HG02943 (cell line): Measurements from ENCODE around the gene TPPP.
"Not testable (repeated sequence)": the region's sequence is repeated elsewhere in the genome, so short reads cannot be mapped to it uniquely, and the experiment has no call there.

ENCODE experiments used
- ATAC-seq: cut with Tn5 transposase; IDR thresholded peaks from one replicate; pipeline ENCODE4 v1.9.1; 2021; ENCODE audit warnings: mild to moderate bottlenecking, low read depth, moderate library complexity; ENCODE audit not compliant: unreplicated experiment

Gene TPPP

GRCh38 chr5:693271-694041, at the start of gene TPPP:
TPPP (minus strand) TSS chr5:693352; CDS start chr5:678060, 15,292 bp downstream.
- peak; percentile 75 for ATAC-seq

- not testable (repeated sequence) for ATAC-seq
Observed at GRCh38 chr5:742276-742675, 49.1 kb upstream of the TPPP start.

- not testable (repeated sequence) for ATAC-seq
Observed at GRCh38 chr5:734145-734544, 41.0 kb upstream of the TPPP start.

GRCh38 chr5:732754-733454, 39.8 kb upstream of the TPPP start:
- ATAC-seq = not testable (repeated sequence)

DNA sequence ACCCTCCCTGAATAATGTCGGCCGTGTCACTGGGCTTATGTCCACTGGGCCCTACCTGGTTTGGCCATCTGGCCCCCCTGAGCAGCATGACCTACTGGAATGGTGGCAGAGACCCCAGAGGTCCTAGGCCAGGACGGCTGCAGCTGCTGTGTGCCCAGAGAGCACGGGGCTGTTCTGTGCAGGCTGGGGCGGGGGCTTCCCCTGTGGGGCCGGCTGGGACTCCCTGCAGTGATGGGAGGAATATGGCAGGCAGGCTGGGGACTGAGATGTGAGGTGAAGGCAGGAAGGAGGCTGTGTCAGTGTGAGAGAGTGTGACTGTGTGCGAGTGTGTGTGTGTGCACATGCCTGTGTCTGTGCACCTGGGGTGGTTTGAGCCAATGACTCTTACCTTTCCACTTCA, 36.1 kb upstream of the TPPP start:
- ATAC-seq = not testable (repeated sequence)

DNA sequence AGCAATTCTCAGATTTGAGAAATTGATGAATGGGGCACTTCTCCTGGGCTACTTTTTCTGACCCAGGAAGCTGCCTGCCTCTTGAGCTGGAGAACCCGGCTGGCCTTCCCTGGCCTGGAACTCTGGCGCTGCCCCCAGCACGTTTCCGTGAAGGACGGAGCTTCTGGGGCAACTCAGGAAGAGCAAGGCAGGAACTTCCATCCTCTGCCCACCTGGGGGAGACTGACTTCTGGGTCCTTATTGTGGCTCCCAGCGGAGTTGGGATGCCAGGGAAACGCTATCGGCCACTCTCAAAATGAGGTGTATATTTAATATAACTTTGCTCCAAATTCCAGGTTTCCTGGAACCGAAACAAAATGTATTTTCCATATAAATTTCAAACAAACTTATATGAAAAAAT, 33.9 kb upstream of the TPPP start:
- not testable (repeated sequence) for ATAC-seq

DNA sequence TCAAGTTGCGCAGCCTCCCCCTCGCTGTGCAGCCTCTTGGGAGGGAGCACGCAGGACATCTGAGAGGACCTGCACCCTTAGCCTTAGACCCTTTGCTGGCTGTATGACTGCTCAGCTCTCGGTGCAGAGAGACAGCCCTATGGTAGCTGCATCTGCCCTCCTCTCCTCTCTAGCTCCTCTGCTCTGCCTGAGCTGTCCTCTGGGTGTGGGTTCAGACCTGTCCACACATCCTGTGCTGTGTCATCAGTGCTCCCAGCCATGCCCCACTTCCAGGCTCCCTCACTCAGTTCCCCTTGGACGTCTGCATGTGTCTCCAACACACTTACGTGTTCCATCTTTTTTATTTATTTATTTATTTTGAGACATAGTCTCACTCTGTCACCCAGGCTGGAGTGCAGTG, 30.7 kb upstream of the TPPP start:
- not testable (repeated sequence) for ATAC-seq

DNA sequence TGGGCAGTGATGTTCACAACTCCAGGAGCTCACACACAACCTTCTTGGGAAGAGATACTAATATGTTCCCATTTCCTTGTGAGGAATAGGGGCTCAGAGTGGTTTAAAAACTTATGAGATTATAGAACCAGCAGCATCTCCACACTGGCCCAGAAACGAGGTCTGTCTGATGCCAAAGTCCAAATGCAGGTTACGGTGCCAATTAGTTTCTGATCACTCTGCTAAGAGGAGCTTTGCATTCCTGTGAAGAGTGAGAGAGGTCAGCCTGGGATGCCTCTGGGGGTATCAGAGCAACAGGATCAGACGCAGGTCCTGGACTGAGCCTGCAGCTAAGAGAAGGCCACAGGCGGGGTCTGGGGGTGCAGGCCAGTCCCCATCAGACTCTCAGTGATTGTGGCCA, 30.2 kb upstream of the TPPP start:
- not testable (repeated sequence) for ATAC-seq

DNA sequence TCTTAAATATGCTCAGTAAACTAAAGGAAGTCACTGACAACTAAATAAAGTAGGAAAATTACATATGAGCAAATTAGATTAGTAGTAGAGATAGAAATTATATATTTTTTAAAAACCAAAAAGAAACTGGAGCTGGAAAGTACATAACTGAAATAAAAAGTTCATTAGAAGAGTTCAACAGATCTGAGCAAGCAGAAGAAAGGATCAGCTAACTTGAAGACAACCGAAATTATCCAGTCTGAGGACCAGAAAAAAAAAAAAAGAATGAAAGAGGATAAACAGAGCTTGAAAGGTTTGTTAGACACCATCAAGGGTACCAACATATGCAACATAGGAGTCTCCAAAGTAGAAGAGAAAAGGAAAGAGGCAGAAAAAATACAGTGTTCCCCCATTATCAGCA, 26.2 kb upstream of the TPPP start:
- not testable (repeated sequence) for ATAC-seq

- no peak for ATAC-seq
Observed at GRCh38 chr5:717143-717542, 24.0 kb upstream of the TPPP start.

DNA sequence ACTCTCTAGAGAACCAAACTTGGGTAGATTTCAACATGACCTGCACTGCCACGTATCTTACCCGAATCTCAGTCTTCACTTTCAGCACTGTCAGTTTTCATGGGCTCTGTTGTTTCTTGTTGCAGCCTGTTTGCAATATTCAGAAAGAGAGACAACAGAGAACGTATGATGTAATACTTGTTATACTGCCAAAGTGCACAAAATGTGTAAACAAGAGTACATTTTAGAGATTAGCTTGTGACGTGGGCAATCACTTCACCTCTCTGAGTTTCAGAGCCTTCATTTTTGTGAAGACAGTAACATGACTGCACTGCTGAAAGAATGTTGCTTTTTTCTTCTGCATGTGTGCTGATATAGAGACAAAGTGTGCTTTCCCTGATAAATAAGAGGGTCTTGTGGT, 23.6 kb upstream of the TPPP start:
- not testable (repeated sequence) for ATAC-seq

DNA sequence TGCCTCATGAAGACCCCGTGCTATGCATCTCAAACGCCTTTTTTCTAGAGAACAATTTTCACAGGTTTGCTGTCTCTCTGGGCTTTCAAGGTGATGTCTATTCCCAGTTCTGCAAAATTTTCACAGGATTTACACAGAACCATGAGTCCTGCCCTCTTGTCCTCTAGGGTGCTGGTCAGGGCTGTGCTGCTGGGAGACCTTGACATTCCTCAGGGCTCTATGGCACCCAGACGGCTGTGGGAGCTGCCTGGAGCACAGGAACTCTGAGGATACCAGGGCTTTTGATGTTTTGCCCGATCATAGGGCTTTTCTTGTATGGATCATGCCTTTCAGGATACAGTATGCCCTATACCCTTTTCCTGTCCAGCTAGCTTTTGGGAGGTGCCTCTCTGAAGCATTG, 22.5 kb upstream of the TPPP start:
- ATAC-seq = not testable (repeated sequence)

GRCh38 chr5:714215-715118, 21.3 kb upstream of the TPPP start:
- not testable (repeated sequence) for ATAC-seq

DNA sequence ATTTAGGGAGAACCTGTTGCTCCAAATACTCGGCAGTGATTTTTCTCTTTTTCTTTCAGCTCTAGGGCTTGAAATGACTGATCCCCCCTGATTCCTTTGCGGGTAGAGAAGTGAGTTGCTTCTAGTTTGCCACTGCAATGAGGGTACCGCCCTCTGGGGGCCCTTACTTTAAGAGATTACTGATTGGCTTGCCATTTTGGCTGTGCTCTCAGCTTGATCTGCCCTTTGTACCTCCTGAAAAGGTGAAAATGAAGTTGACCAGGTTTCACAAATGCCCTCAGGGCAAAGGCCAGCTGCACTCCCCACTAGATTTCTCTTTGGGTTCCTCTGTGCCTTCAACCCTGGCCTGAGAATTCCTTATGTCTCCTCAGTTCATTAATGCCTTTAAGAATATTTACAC, 20.5 kb upstream of the TPPP start:
- ATAC-seq = not testable (repeated sequence)

DNA sequence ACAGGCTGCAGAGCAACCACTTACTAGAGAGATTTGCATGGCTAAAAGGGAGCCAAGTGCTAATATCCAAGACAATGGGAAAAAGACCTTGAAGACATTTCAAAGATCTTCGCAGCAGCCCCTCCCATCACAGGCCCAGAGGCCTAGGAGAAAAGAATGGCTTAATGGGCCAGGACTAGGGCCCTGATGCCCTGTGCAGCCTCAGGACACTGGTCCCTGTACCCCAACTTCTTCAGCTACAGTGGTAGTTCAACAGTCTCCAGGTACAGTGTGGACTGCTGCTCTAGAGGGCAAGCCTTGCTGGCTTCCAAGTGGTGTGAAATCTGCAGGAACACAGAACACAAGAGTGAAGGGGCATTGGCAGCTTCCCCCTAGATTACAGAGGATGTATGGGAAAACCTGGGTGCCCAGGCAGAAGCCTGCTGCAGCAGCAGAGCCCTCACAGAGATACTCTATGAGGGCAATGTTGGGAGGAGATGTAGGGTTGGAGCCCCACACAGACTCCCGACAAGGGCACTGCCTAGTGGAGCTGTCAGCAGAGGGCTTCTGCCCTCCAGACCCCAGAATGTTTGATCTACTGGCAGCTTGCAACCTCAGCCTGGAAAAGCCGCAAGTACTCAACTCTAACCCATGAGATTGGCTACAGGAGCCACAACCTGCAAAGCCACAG, 15.8 kb upstream of the TPPP start:
- not testable (repeated sequence) for ATAC-seq

DNA sequence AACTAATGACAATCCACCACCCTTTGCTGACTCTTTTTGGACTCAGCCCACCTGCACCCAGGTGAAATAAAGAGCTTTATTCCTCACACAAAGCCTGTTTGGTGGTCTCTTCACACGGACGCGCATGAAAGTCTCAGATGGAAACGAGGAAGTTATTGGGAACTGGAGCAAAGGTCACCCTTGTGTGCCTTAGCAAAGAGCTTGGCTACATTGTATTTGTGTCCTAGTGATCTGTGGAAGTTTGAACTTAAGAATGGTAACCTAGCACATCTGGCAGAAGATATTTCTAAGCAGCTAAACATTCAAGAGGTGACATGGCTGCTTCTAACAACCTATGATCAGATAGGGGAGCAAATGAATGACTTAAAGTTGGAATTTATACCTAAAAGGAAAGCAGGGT, 15.2 kb upstream of the TPPP start:
- ATAC-seq = not testable (repeated sequence)

DNA sequence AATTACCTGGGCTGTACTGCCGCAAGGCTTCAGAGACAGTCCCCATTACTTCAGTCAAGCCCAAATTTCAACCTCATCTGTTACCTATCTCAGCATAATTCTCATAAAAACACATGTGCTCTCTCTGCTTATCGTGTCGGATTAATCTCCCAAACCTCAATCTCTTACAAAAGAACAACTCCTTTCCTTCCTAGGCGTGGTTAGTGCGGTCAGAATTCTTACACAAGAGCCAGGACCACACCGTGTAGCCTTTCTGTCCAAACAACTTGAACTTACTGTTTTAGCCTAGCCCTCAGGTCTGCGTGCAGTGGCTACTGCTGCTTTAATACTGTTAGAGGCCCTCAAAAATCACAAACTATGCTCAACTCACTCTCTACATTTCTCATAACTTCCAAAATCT, 13.0 kb upstream of the TPPP start:
- ATAC-seq = not testable (repeated sequence)

DNA sequence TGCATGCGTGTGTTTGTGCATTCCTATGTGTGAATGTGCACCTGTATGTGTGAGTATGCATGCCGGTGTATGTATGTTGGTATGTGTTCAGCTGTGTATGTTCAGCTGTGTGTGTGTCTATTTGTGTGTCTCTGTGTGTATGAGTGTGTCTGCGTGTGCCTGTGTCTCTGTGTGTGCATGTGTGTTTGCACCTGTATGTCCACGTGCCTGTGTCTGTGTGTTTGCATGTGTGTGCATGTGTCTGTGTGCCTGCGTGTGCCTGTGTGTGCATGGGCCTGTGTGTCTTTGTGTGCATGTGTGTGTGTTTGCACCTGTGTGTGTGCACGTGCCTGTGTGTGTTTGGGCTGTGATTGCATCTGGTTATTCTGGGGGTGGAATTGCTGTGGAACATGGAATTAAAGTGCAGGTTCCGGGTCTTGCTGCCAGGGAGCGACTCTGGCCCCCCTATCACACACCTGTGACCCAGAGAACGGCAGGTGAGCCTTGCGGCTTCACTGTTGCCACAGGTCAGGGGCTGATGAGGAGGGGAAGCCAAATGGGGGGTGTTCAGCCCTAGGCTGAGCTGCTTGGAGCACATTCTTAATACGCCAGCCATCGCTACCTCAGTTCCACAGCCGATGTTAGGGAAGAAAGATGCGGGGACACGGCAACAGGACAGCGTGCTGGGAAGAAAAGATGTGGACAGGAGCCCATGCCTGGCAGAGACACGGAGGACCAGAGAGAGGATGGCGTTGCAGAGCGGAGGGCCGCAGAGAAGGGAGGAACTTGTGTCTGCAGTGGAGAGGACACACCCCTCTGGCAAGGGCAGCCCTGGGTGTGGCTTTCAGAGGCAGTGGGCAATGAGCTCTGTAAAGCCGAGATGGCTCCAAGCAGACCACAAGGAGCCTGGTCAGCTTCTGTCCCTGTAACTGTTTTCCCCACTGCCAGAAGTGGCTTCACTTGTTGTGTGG, 3.9 kb upstream of the TPPP start:
- not testable (repeated sequence) for ATAC-seq

DNA sequence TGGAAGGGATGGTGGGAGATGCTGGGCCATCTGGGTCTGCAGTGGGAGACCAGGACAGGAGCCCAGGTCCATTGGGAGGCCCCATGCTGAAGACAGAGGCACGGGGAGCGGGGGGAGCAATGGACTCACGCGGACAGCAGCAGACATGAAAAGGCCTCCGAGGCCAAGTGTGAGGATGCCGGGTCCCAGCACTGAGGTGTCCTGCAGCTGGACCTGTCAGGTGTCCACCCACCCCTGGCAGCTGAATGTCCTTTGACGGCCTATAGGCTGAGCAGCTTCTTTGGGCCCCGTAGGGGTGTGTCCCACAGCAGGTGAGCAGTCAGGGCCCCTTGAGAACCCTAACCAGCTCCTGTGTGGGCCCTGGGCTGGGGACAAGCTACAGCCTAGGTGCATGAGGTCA, 3.0 kb upstream of the TPPP start:
- not testable (repeated sequence) for ATAC-seq
